HG03025 (cell line): ENCODE measurements around the gene CYP46A1.

Source experiments
- ATAC-seq: cut with Tn5 transposase; IDR thresholded peaks from one replicate; pipeline ENCODE4 v1.9.1; 2021; ENCODE audit warnings: mild to moderate bottlenecking, moderate library complexity; ENCODE audit not compliant: unreplicated experiment, low FRiP score

Gene CYP46A1

GRCh38 chr14:99686557-99687283 lies 2.6 kb downstream of the CYP46A1 start:
- ATAC-seq = no peak

- ATAC-seq = no peak
Observed at GRCh38 chr14:99687284-99688209, 3.4 kb downstream of the CYP46A1 start.

- no peak for ATAC-seq
Observed at GRCh38 chr14:99688210-99688581, 4.1 kb downstream of the CYP46A1 start.

GRCh38 chr14:99688629-99689028 lies 4.5 kb downstream of the CYP46A1 start:
- ATAC-seq = no peak

GRCh38 chr14:99689266-99690236 lies 5.5 kb downstream of the CYP46A1 start:
- ATAC-seq = no peak

GRCh38 chr14:99690636-99691035 lies 6.5 kb downstream of the CYP46A1 start:
- ATAC-seq = no peak

GRCh38 chr14:99691111-99691885 lies 7.2 kb downstream of the CYP46A1 start:
- no peak for ATAC-seq

- ATAC-seq = no peak
Observed at GRCh38 chr14:99693918-99694317, 9.8 kb downstream of the CYP46A1 start.

- no peak for ATAC-seq
Observed at GRCh38 chr14:99696929-99697328, 12.8 kb downstream of the CYP46A1 start.

GRCh38 chr14:99698236-99698635 lies 14.1 kb downstream of the CYP46A1 start:
- no peak for ATAC-seq

- no peak for ATAC-seq
Observed at GRCh38 chr14:99698642-99699041, 14.5 kb downstream of the CYP46A1 start.

GRCh38 chr14:99699085-99699760 lies 15.1 kb downstream of the CYP46A1 start:
- no peak for ATAC-seq

- no peak for ATAC-seq
Observed at GRCh38 chr14:99699861-99700260, 15.8 kb downstream of the CYP46A1 start.

GRCh38 chr14:99700379-99700778 lies 16.3 kb downstream of the CYP46A1 start:
- no peak for ATAC-seq

- no peak for ATAC-seq
Observed at GRCh38 chr14:99701260-99701659, 17.2 kb downstream of the CYP46A1 start.

GRCh38 chr14:99702115-99702514 lies 18.0 kb downstream of the CYP46A1 start:
- no peak for ATAC-seq

GRCh38 chr14:99703381-99703780 lies 19.3 kb downstream of the CYP46A1 start:
- ATAC-seq = no peak

GRCh38 chr14:99704037-99704436 lies 19.9 kb downstream of the CYP46A1 start:
- no peak for ATAC-seq
